K562 (cell line): ENCODE data around the gene KCP. TPM values are rescaled to one million over a fixed set of nuclear protein-coding genes. Genes with fewer than 3 reads are reported as not detected.

Experiments used
- ARHGAP35 ChIP-seq: fragments of 450-650 bp; IDR thresholded peaks from 2 replicates; pipeline ENCODE4 v1.6.1; 2018; ENCODE audit not compliant: partially characterized antibody
- JUND ChIP-seq, 2 experiments: IDR thresholded peaks; 2 replicates in 1 of 2; 3 replicates in 1 of 2; pipeline ENCODE4 v1.6.1; 2011; ENCODE audit warnings: borderline replicate concordance in 2 of 2, low read depth in 2 of 2, low read length in 2 of 2, improper control_type of control experiment in 1 of 2, missing biosample characterization in 1 of 2, missing genetic modification characterization in 1 of 2, missing genetic modification reagents in 1 of 2
- MTA2 ChIP-seq: fragments of 450-650 bp; IDR thresholded peaks from 2 replicates; pipeline ENCODE4 v1.6.1; 2016; ENCODE audit warnings: low read depth
- RFX1 ChIP-seq: fragments of 450-650 bp; IDR thresholded peaks from 2 replicates; pipeline ENCODE4 v1.6.1; 2016; ENCODE audit warnings: mild to moderate bottlenecking, moderate library complexity
- SREBF2 ChIP-seq: sonication (generic); formaldehyde crosslinking; IDR thresholded peaks from 2 replicates; pipeline ENCODE4 v1.4.0; 2020; ENCODE audit warnings: mild to moderate bottlenecking, missing genetic modification reagents
- SUPT5H ChIP-seq: fragments of 450-650 bp; IDR thresholded peaks from 2 replicates; pipeline ENCODE4 v1.6.1; 2016
- TBL1XR1 ChIP-seq, 2 experiments: IDR thresholded peaks; 2 replicates each; pipeline ENCODE4 v1.6.1; 2012; ENCODE audit warnings: improper control_type of control experiment in 2 of 2, low read length in 2 of 2, mild to moderate bottlenecking in 1 of 2
- ZNF124 ChIP-seq: sonication (generic); formaldehyde crosslinking; IDR thresholded peaks from 2 replicates; pipeline ENCODE4 v1.8.1; 2022; ENCODE audit warnings: missing genetic modification reagents
- ZNF197 ChIP-seq: fragments of 200-800 bp; sonication (Bioruptor generic); IDR thresholded peaks from 2 replicates; pipeline ENCODE4 v1.6.1; 2016; ENCODE audit warnings: low read depth, missing genetic modification characterization, missing compliant biosample characterization
- ZNF707 ChIP-seq: fragments of 250-450 bp; sonication (Bioruptor Pico); conservative IDR thresholded peaks from 2 replicates; pipeline ENCODE4 v1.8.0; 2022; ENCODE audit warnings: inconsistent platforms, mild to moderate bottlenecking, moderate library complexity
- polyA plus RNA-seq, 8 experiments: library from polyadenylated mRNA; depleted of rRNA in 4 of 8; stranded (reverse) in 5 of 8; unstranded in 3 of 8; fragments of >200 nt; fragmentation: Nextera tagmentation in 2 of 8; fragmentation: Illumina TruSeq in 1 of 8; extraction: Ambion mirVana in 2 of 8; extraction: Trizol in 1 of 8; gene quantifications; 2 replicates each; pipeline versions ENCODE4 v1.2.1 to v1.2.3, GENCODE V29; 2011 to 2014; ENCODE audit warnings: inconsistent platforms in 1 of 8, missing spikeins in 1 of 8
- total RNA-seq, 7 experiments: library from RNA; depleted of rRNA in 6 of 7; stranded (reverse); fragments of >200 nt in 6 of 7; fragmentation: Illumina TruSeq in 2 of 7; extraction: Trizol in 2 of 7; gene quantifications; 2 replicates each; pipeline versions ENCODE4 v1.2.1 to v1.2.3, GENCODE V29; 2011 to 2021; ENCODE audit warnings: low replicate concordance in 1 of 7
- TF ChIP-seq, protein P1 (sequence below): fragments of 200-400 bp; formaldehyde crosslinking; IDR thresholded peaks from 2 replicates; pipeline ENCODE4 v1.6.1; 2017; ENCODE audit warnings: mild to moderate bottlenecking, low read depth, low read length, moderate library complexity
- TF ChIP-seq, protein P2 (sequence below): fragments of 200-600 bp; sonication (generic); IDR thresholded peaks from one replicate; pipeline ENCODE4 v1.6.1; 2012; ENCODE audit warnings: mild to moderate bottlenecking, low read depth, low read length, inconsistent platforms

Gene KCP
- total and polyA plus RNA-seq, 9 of the 15 experiments (the other 6 are each of a cell fraction or from before 2014, with no cell fraction given): 0.06 to 0.17 (median 0.12) TPM; not detected in 3

DNA sequence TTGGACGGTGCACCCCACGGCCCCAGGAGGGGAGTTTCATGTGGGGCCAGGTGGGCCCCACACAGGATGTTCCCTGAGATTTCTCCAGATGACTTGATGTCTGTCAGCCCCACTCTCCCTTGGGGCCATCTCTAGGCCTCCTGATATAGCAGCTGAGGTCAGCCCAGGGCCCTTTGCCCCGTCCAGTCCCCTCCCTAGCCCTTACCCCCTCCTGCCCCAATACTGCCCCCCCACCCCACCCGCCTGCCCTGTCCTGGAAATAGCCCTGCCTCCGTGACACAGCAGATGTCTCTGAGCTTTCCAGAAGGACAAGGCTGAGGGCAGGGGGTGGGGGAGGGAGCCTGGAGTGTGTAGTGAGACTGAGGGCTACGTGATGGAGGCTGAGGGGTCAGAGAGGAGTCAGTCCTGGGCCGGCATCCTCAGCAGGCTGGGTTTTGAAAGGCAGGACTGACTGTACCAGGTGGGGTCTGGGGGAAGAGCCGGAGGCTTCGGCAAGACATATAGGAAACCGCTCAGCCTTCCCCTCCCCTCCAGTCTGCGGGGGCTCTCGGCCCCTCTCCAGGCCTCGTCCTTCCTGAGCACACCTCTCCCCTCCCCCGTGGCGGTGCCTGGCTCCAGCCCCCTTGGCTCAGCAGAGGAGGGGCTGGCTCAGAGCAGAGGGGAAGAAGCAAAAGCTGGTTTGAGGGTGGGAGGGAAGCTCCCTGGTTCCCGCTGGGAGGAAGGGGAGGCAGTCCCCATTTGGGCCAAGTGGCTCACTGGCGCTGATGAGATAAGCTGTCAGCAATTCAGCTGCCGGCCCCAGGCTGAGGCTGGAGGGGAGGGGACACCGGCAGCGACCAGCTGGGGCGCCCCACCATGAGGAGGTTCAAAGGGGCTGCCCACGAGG is 78.3 kb downstream of the KCP start (continued):
- TF ChIP-seq JUND (IDR thresholded peaks at IDR 0.05; ENCODE audit: borderline replicate concordance, low read depth, low read length) (peak; percentile 61), JUND (tag; IDR thresholded peaks at IDR 0.05; ENCODE audit: borderline replicate concordance, low read depth, low read length) (peak; percentile 53; the same call in 1 of the 3 replicates), ZNF707 (no peak), SREBF2 (peak; percentile 75; the same call in 1 of the 2 replicates), TBL1XR1 (IDR thresholded peaks at IDR 0.05; ENCODE audit: low read length in 2 of 2) (peak; percentile 47 to 71; a peak in 1 of 4 replicates), ZNF124 (CRISPR knock-in tag) (no peak), MTA2 (no peak), SUPT5H (peak; percentile 71), RFX1 (no peak), ARHGAP35 (no peak), ZNF197 (CRISPR knock-in tag) (no peak)
- TF ChIP-seq, protein P1, sequence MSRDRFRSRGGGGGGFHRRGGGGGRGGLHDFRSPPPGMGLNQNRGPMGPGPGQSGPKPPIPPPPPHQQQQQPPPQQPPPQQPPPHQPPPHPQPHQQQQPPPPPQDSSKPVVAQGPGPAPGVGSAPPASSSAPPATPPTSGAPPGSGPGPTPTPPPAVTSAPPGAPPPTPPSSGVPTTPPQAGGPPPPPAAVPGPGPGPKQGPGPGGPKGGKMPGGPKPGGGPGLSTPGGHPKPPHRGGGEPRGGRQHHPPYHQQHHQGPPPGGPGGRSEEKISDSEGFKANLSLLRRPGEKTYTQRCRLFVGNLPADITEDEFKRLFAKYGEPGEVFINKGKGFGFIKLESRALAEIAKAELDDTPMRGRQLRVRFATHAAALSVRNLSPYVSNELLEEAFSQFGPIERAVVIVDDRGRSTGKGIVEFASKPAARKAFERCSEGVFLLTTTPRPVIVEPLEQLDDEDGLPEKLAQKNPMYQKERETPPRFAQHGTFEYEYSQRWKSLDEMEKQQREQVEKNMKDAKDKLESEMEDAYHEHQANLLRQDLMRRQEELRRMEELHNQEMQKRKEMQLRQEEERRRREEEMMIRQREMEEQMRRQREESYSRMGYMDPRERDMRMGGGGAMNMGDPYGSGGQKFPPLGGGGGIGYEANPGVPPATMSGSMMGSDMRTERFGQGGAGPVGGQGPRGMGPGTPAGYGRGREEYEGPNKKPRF: no peak
- TF ChIP-seq, protein P2, sequence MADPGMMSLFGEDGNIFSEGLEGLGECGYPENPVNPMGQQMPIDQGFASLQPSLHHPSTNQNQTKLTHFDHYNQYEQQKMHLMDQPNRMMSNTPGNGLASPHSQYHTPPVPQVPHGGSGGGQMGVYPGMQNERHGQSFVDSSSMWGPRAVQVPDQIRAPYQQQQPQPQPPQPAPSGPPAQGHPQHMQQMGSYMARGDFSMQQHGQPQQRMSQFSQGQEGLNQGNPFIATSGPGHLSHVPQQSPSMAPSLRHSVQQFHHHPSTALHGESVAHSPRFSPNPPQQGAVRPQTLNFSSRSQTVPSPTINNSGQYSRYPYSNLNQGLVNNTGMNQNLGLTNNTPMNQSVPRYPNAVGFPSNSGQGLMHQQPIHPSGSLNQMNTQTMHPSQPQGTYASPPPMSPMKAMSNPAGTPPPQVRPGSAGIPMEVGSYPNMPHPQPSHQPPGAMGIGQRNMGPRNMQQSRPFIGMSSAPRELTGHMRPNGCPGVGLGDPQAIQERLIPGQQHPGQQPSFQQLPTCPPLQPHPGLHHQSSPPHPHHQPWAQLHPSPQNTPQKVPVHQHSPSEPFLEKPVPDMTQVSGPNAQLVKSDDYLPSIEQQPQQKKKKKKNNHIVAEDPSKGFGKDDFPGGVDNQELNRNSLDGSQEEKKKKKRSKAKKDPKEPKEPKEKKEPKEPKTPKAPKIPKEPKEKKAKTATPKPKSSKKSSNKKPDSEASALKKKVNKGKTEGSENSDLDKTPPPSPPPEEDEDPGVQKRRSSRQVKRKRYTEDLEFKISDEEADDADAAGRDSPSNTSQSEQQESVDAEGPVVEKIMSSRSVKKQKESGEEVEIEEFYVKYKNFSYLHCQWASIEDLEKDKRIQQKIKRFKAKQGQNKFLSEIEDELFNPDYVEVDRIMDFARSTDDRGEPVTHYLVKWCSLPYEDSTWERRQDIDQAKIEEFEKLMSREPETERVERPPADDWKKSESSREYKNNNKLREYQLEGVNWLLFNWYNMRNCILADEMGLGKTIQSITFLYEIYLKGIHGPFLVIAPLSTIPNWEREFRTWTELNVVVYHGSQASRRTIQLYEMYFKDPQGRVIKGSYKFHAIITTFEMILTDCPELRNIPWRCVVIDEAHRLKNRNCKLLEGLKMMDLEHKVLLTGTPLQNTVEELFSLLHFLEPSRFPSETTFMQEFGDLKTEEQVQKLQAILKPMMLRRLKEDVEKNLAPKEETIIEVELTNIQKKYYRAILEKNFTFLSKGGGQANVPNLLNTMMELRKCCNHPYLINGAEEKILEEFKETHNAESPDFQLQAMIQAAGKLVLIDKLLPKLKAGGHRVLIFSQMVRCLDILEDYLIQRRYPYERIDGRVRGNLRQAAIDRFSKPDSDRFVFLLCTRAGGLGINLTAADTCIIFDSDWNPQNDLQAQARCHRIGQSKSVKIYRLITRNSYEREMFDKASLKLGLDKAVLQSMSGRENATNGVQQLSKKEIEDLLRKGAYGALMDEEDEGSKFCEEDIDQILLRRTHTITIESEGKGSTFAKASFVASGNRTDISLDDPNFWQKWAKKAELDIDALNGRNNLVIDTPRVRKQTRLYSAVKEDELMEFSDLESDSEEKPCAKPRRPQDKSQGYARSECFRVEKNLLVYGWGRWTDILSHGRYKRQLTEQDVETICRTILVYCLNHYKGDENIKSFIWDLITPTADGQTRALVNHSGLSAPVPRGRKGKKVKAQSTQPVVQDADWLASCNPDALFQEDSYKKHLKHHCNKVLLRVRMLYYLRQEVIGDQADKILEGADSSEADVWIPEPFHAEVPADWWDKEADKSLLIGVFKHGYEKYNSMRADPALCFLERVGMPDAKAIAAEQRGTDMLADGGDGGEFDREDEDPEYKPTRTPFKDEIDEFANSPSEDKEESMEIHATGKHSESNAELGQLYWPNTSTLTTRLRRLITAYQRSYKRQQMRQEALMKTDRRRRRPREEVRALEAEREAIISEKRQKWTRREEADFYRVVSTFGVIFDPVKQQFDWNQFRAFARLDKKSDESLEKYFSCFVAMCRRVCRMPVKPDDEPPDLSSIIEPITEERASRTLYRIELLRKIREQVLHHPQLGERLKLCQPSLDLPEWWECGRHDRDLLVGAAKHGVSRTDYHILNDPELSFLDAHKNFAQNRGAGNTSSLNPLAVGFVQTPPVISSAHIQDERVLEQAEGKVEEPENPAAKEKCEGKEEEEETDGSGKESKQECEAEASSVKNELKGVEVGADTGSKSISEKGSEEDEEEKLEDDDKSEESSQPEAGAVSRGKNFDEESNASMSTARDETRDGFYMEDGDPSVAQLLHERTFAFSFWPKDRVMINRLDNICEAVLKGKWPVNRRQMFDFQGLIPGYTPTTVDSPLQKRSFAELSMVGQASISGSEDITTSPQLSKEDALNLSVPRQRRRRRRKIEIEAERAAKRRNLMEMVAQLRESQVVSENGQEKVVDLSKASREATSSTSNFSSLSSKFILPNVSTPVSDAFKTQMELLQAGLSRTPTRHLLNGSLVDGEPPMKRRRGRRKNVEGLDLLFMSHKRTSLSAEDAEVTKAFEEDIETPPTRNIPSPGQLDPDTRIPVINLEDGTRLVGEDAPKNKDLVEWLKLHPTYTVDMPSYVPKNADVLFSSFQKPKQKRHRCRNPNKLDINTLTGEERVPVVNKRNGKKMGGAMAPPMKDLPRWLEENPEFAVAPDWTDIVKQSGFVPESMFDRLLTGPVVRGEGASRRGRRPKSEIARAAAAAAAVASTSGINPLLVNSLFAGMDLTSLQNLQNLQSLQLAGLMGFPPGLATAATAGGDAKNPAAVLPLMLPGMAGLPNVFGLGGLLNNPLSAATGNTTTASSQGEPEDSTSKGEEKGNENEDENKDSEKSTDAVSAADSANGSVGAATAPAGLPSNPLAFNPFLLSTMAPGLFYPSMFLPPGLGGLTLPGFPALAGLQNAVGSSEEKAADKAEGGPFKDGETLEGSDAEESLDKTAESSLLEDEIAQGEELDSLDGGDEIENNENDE: no peak
